Glutamatergic neuron (in vitro differentiated cells): ENCODE results near the gene DCAF12L1. TPM values are rescaled to one million over a fixed set of nuclear protein-coding genes. Genes with fewer than 3 reads are reported as not detected.

Experiments
- DNase-seq: peaks from one replicate; pipeline ENCODE4 v3.0.0; 2022
- H3K27ac Mint-ChIP-seq: one replicate; pipeline ENCODE4 v1.8.0; 2020; ENCODE audit warnings: mild to moderate bottlenecking, mixed read lengths, inconsistent platforms; ENCODE audit not compliant: unreplicated experiment
- H3K27me3 Mint-ChIP-seq: one replicate; pipeline ENCODE4 v1.8.0; 2020; ENCODE audit warnings: mild to moderate bottlenecking, moderate library complexity, mixed read lengths, inconsistent platforms; ENCODE audit not compliant: unreplicated experiment
- H3K36me3 Mint-ChIP-seq: one replicate; pipeline ENCODE4 v1.8.0; 2020; ENCODE audit warnings: mild to moderate bottlenecking, mixed read lengths, inconsistent platforms; ENCODE audit not compliant: unreplicated experiment
- H3K4me1 Mint-ChIP-seq: one replicate; pipeline ENCODE4 v1.8.0; 2020; ENCODE audit warnings: mild to moderate bottlenecking, low read depth, mixed read lengths, inconsistent platforms; ENCODE audit not compliant: unreplicated experiment
- H3K4me3 Mint-ChIP-seq: one replicate; pipeline ENCODE4 v1.8.0; 2020; ENCODE audit warnings: mild to moderate bottlenecking, mixed read lengths, inconsistent platforms; ENCODE audit not compliant: unreplicated experiment
- H3K9me3 Mint-ChIP-seq: one replicate; pipeline ENCODE4 v1.8.0; 2020; ENCODE audit warnings: mild to moderate bottlenecking, moderate library complexity, mixed read lengths, inconsistent platforms; ENCODE audit not compliant: unreplicated experiment
- CTCF ChIP-seq: fragments of 200-600 bp; sonication (generic); IDR thresholded peaks from one replicate; pipeline ENCODE4 v1.5.0; 2021; ENCODE audit not compliant: partially characterized antibody, unreplicated experiment
- long read RNA-seq: library from polyadenylated mRNA; unstranded; transcript quantifications from one replicate; pipeline ENCODE4 v2.0.0, GENCODE V29; 2020; ENCODE audit not compliant: unreplicated experiment
- total RNA-seq: library from RNA; stranded (reverse); fragmentation: NEBNext Ultra II Directional; extraction: Animal tissue kit (Norgen Biotek cat#: 25700); gene quantifications from one replicate; pipeline ENCODE4 v1.2.1, GENCODE V29; 2021; ENCODE audit not compliant: unreplicated experiment

DCAF12L1 gene
- 0.12 TPM for total RNA-seq
- long read RNA-seq, result 0 reads

DNA sequence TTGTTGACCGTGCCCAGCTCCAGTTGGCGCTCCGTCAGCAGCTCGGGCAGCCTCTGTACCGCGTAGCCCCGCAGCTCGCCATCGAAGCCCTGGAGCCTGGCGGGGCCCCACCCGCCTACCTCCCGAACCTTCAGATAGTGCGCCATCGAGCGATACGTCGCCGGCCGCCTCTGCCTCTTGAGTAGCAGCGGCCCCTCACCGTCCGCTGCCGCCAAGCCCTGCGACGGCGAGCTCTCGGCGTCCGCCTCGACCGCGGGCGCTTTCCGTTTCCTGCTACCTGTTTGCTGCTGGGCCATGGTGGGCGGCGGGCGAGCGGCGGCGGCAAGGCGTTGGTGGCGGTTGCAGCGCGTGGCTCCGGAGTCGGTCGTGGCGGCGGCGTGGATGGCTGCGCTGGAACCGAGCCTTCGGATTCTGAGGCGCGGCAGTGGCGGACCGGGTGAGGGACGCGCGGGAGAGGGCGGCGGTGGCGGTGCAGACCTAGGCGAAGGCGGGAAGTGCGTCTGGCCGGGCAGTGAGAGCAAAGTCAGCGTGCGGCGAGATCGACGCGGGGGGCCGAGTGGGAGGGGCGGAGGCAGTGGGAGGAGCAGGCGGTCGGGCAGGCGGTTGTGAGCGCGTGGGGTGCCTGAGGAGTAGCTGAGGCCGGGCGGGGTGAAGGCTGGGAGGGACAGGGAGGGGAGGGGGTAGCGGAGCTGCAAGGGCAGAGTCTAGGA, at the start of gene DCAF12L1:
Gene DCAF12L1 (minus strand): TSS at position 502 of the 710 bp plus-strand sequence. CDS start 206 bp downstream, at position 296.
- no peak for TF ChIP-seq CTCF
- Mint-ChIP-seq H3K27ac (no peak within 1 kb of the TSS), H3K4me3 (peak within 1 kb of the TSS; percentile 38), H3K36me3 (no peaks in the 10 kb centered on the region), H3K27me3 (peaks cover 3% of the 10 kb centered on the region), H3K9me3 (peaks cover 3% of the 10 kb centered on the region), H3K4me1 (no peaks in the 10 kb centered on the region)
- DNase-seq, result peak; percentile 45

DNA sequence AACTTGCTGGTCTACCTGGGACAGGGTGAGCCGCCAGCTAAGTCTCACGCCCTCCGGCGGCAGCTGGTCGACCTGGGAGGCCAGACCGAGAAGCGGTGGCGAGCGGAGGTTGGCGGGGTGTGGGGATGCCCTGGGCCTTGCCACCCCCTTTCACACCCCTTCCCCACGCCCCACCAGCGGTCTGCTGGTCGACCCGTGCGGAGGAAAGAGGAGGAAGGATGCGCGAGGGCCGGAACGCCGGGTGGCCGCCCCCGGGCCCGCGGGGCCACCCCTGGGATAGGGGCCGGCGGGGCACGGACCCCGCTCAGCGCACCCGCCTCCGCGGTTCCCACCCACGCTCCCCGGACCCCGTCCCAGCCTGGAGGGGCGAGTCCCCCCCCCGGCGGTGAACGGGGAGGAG, 28.3 kb upstream of the DCAF12L1 start:
- H3K4me3 Mint-ChIP-seq, result no peak overlapping the region
- H3K9me3 Mint-ChIP-seq, result no peaks in the 10 kb centered on the region
- H3K27ac Mint-ChIP-seq, result no peak overlapping the region
- H3K36me3 Mint-ChIP-seq, result no peaks in the 10 kb centered on the region
- H3K4me1 Mint-ChIP-seq, result peaks cover 4% of the 10 kb centered on the region
- TF ChIP-seq CTCF, result no peak
- H3K27me3 Mint-ChIP-seq, result no peaks in the 10 kb centered on the region
- DNase-seq, result no peak

GRCh38 chrX:126575911-126576310, 23.3 kb upstream of the DCAF12L1 start:
- Mint-ChIP-seq H3K4me1 (no peaks in the 10 kb centered on the region), H3K4me3 (no peak overlapping the region), H3K27ac (no peak overlapping the region), H3K9me3 (no peaks in the 10 kb centered on the region), H3K36me3 (no peaks in the 10 kb centered on the region), H3K27me3 (no peaks in the 10 kb centered on the region)
- DNase-seq, result no peak
- TF ChIP-seq CTCF, result no peak

DNA sequence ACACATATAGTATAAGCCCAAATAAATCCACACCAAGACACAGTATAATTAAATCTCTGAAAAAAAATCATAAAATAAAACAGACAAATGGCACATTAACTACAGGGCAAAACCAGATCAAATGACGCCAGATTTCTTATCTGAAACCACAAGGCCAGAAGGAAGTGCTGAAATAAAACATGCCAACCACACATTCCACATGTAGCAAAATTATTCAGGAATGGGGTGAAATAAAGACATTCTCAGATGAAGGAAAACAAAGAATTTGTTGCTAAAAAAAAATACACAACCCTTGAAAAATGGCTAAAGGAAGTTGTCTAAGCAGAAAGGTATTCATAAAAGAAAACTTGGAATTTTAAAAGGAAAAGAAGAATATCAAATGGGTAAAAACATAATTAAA, 4.5 kb upstream of the DCAF12L1 start:
- Mint-ChIP-seq H3K4me1 (no peaks in the 10 kb centered on the region), H3K36me3 (no peaks in the 10 kb centered on the region)
- TF ChIP-seq CTCF, result no peak

DNA sequence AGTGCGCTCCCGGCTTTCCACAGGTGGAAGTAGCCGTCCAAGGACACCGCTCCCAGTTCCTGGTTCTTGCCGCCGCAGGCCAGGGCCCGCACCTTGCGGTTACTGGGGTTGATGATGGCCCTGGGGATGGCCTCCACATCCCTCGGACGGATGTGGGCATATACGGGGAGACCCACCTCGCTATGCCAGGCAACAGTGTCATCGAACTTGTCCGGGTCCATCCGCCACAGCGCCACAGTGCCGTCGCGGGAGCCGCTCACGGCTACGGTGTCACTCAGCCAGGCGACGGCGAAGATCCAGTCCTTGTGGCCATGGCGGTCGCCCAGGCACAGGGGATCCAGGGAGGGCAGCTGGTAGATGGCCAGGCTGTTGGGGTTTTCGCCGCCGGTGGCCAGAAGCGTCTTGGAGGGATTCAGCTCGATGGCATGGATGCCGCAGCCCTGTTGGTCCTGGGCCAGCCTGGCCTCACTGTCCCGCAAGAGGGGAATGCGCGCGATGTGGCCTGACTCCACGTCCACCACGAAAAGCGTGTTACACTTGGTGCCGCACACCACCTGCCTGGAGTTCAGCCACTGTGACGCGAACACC, 795 bp downstream of the DCAF12L1 start:
- Mint-ChIP-seq H3K27ac (no peak overlapping the region), H3K36me3 (no peaks in the 10 kb centered on the region), H3K4me1 (no peaks in the 10 kb centered on the region), H3K4me3 (no peak overlapping the region), H3K27me3 (peaks cover 3% of the 10 kb centered on the region), H3K9me3 (peaks cover 3% of the 10 kb centered on the region)
- no peak for DNase-seq
- TF ChIP-seq CTCF, result no peak

More for the DNA sequence above, 4.5 kb upstream of the DCAF12L1 start:
- no peak overlapping the region for H3K4me3 Mint-ChIP-seq
- no peak overlapping the region for H3K27ac Mint-ChIP-seq
- no peaks in the 10 kb centered on the region for H3K9me3 Mint-ChIP-seq
- H3K27me3 Mint-ChIP-seq, result no peaks in the 10 kb centered on the region
- DNase-seq, result no peak
